ENCODE results near the gene KLF11. TPM values are rescaled to one million over a fixed set of nuclear protein-coding genes. Genes with fewer than 3 reads are reported as not detected.

KLF11 gene
- total and polyA plus RNA-seq, 2 donors (not counting 3 experiments of a cell fraction or from before 2014, with no cell fraction given) = 10.5 to 11.3 TPM

GRCh38 chr2:10000541-10000940 lies 42.8 kb upstream of the KLF11 start:
- Histone ChIP-seq H3K27me3 (ENCODE audit: control insufficient read depth in 2 of 2, insufficient read depth in 2 of 2, low read length in 2 of 2) (no peaks in the 10 kb centered on the region), H3K4me3 (replicated peaks in 1 of 3; ENCODE audit: insufficient read depth in 1 of 3, low read depth in 1 of 3, low read length in 3 of 3) (no peak overlapping the region), H3K4me1 (ENCODE audit: control insufficient read depth, extremely low read depth, insufficient read depth, low read length) (no peaks in the 10 kb centered on the region), H3K9ac (replicated peaks; ENCODE audit: extremely low read depth, insufficient read depth, low read length) (no peak overlapping the region), H3K9me3 (replicated peaks; ENCODE audit: control insufficient read depth, insufficient read depth, low read length) (no peaks in the 10 kb centered on the region), H3K9me1 (replicated peaks; ENCODE audit: control insufficient read depth, extremely low read depth, insufficient read depth, low read length) (no peaks in the 10 kb centered on the region), H2AFZ (ENCODE audit: low read depth, low read length) (no peak overlapping the region), H3K4me2 (ENCODE audit: insufficient read depth, low read length) (no peak overlapping the region), H4K20me1 (replicated peaks; ENCODE audit: control insufficient read depth, extremely low read depth, insufficient read depth, low read length) (no peaks in the 10 kb centered on the region), H3K79me2 (ENCODE audit: control insufficient read depth, insufficient read depth, low read length) (no peaks in the 10 kb centered on the region), H3K36me3 (ENCODE audit: control insufficient read depth in 2 of 2, extremely low read depth in 1 of 2, insufficient read depth in 2 of 2, low read length in 2 of 2) (no peaks in the 10 kb centered on the region), H3K27ac (ENCODE audit: insufficient read depth, low read depth, low read length) (no peak overlapping the region)
- CTCF ChIA-PET = interaction anchor here (1.0 to 3.5 kb wide), 2 partner anchors 16 to 187 kb away, joined by 3 to 14 read pairs; no protein-coding TSS in a partner anchor
- POLR2A ChIA-PET = no interaction called here
- no peak for FAIRE-seq
- dilution Hi-C loops (cut with MboI; ENCODE audit: extremely low pct_ligation_motif_present, low sequenced_read_pairs) (no loop called here), intact Hi-C loops (cut with micrococcal nuclease) (no loop called here)
- no TSS peak for BruUV-seq (replicated peaks)
- DNase-seq (ENCODE audit: low read depth, low spot score) = no peak
- no peak for TF ChIP-seq FOS (IDR thresholded peaks at IDR 0.05; ENCODE audit: borderline replicate concordance, insufficient read depth, low read length)
- TF ChIP-seq EZH2 (IDR thresholded peaks at IDR 0.05; ENCODE audit: borderline replicate concordance, low read depth, low read length, severe bottlenecking) = no peak
- TF ChIP-seq MAX (IDR thresholded peaks at IDR 0.05; ENCODE audit: insufficient read depth, insufficient read length) = no peak
- no peak for TF ChIP-seq POLR2A (IDR thresholded peaks at IDR 0.05; ENCODE audit: low read depth, low read length)

GRCh38 chr2:10001586-10001985 lies 41.8 kb upstream of the KLF11 start:
- no peak overlapping the region for H2AFZ ChIP-seq (ENCODE audit: low read depth, low read length)
- POLR2A ChIA-PET = no interaction called here
- CTCF ChIA-PET = interaction anchor here (3.5 kb wide), 1 partner anchor 17 kb away, joined by 14 read pairs; no protein-coding TSS in a partner anchor
- no TSS peak for BruUV-seq (replicated peaks)
- H3K4me1 ChIP-seq (ENCODE audit: control insufficient read depth, extremely low read depth, insufficient read depth, low read length) = no peaks in the 10 kb centered on the region
- no peak overlapping the region for H3K4me2 ChIP-seq (ENCODE audit: insufficient read depth, low read length)
- H3K9ac ChIP-seq (replicated peaks; ENCODE audit: extremely low read depth, insufficient read depth, low read length) = no peak overlapping the region
- no peak for FAIRE-seq
- no peaks in the 10 kb centered on the region for H3K36me3 ChIP-seq (ENCODE audit: control insufficient read depth in 2 of 2, extremely low read depth in 1 of 2, insufficient read depth in 2 of 2, low read length in 2 of 2)
- dilution Hi-C loops (cut with MboI; ENCODE audit: extremely low pct_ligation_motif_present, low sequenced_read_pairs) (no loop called here), intact Hi-C loops (cut with micrococcal nuclease) (no loop called here)
- H3K27ac ChIP-seq (ENCODE audit: insufficient read depth, low read depth, low read length) = no peak overlapping the region
- H4K20me1 ChIP-seq (replicated peaks; ENCODE audit: control insufficient read depth, extremely low read depth, insufficient read depth, low read length) = no peaks in the 10 kb centered on the region
- no peak for TF ChIP-seq FOS (IDR thresholded peaks at IDR 0.05; ENCODE audit: borderline replicate concordance, insufficient read depth, low read length)
- no peak for TF ChIP-seq EZH2 (IDR thresholded peaks at IDR 0.05; ENCODE audit: borderline replicate concordance, low read depth, low read length, severe bottlenecking)
- no peak for TF ChIP-seq CTCF (IDR thresholded peaks at IDR 0.05; ENCODE audit: extremely low read depth in 1 of 2, insufficient read depth in 1 of 2, low read depth in 1 of 2, low read length in 2 of 2)
- no peak for TF ChIP-seq JUN (IDR thresholded peaks at IDR 0.05; ENCODE audit: borderline replicate concordance, insufficient read depth, insufficient read length, low read depth)
- TF ChIP-seq POLR2AphosphoS5 (IDR thresholded peaks at IDR 0.05; ENCODE audit: insufficient read depth, low read depth, low read length) = no peak
- TF ChIP-seq MAX (IDR thresholded peaks at IDR 0.05; ENCODE audit: insufficient read depth, insufficient read length) = no peak
- TF ChIP-seq GATA2 (IDR thresholded peaks at IDR 0.05; ENCODE audit: insufficient read depth, insufficient read length, low read depth, low read length) = no peak
- TF ChIP-seq POLR2A (IDR thresholded peaks at IDR 0.05; ENCODE audit: low read depth, low read length) = no peak
- no peak for TF ChIP-seq MYC (IDR thresholded peaks at IDR 0.05; ENCODE audit: low read depth, low read length)
- no peak overlapping the region for H3K4me3 ChIP-seq (replicated peaks in 1 of 3; ENCODE audit: insufficient read depth in 1 of 3, low read depth in 1 of 3, low read length in 3 of 3)
- no peaks in the 10 kb centered on the region for H3K9me1 ChIP-seq (replicated peaks; ENCODE audit: control insufficient read depth, extremely low read depth, insufficient read depth, low read length)
- H3K9me3 ChIP-seq (replicated peaks; ENCODE audit: control insufficient read depth, insufficient read depth, low read length) = no peaks in the 10 kb centered on the region
- no peak for DNase-seq (ENCODE audit: low read depth, low spot score)
- H3K79me2 ChIP-seq (ENCODE audit: control insufficient read depth, insufficient read depth, low read length) = no peaks in the 10 kb centered on the region
- no peaks in the 10 kb centered on the region for H3K27me3 ChIP-seq (ENCODE audit: control insufficient read depth in 2 of 2, insufficient read depth in 2 of 2, low read length in 2 of 2)

Measured in endothelial cell of umbilical vein (primary cell).